Bronchial epithelial cell (primary cell): ENCODE results near the gene MEI1. TPM values are rescaled to one million over a fixed set of nuclear protein-coding genes. Genes with fewer than 3 reads are reported as not detected.

ENCODE experiments used
- DNase-seq: peaks from one replicate; pipeline ENCODE4 v3.0.0-alpha.2; 2010; ENCODE audit warnings: low read depth
- FAIRE-seq: peaks from 2 replicates; lab custom pipeline; 2011; peaks lifted over from hg19 to GRCh38; lab: Jason Lieb, UNC
- H3K27me3 ChIP-seq: 2 replicates; pipeline ENCODE4 v1.5.1; 2011; ENCODE audit warnings: low read length; ENCODE audit not compliant: control insufficient read depth, insufficient read depth
- H3K36me3 ChIP-seq: 2 replicates; pipeline ENCODE4 v1.5.1; 2011; ENCODE audit warnings: low read length; ENCODE audit not compliant: control insufficient read depth, insufficient read depth
- H3K4me3 ChIP-seq: 2 replicates; pipeline ENCODE4 v1.5.1; 2011; ENCODE audit warnings: mild to moderate bottlenecking, low read depth, low read length, control low read depth
- total RNA-seq: library from RNA; depleted of rRNA; stranded (reverse); fragments of >200 nt; gene quantifications from 2 replicates; pipeline ENCODE4 v1.2.1, GENCODE V29; 2014
- TF ChIP-seq, protein P1 (sequence below): IDR thresholded peaks from 2 replicates; pipeline ENCODE4 v1.5.1; 2011; ENCODE audit warnings: mild to moderate bottlenecking, moderate library complexity, low read length, control low read depth, inconsistent platforms; ENCODE audit not compliant: insufficient read depth, severe bottlenecking

MEI1 gene
- total RNA-seq, 1 donor from 2014 or later = not detected

DNA sequence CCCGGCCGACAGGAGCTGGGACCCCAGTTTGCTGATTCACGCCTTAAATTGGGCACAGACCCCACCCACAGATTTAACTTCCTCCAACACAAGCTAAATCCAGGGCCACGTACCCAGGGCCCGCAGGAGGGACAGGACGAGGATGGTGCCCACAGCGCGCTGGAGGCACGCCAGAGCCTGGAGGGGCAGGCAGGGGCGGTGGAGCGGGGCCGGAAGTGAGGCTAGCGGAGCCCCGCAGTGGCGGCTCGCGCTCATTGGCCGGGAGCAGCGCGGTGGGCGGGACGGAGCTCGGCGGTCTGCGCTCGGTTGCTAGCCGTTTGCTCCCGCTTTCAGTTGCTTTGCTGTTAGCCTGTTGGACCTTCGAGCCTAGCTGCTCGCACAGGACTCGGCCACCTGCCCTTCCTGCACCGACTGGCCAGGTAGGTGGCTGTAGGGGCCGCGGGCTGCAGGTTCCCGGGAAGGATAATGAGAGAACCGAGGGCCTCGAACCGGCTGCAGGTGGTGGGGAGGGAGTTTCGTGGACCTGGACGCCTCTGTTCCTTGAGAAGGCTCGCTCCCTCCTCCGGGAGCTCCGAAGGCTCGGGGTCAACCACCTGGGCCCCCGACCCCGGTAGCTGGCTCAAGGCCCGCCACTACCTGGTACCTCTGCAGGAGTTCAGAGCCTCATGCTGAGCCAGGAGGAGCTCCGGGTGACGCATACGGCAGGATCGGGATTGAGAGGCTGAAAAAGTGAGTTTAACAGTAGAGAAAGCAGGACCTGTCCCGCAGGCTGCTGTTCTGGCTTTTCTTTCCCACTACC, 101.2 kb downstream of the MEI1 start, which contains the start of gene CCDC134:
Gene CCDC134 (plus strand): TSS at position 332 of the 799 bp plus-strand sequence. CDS start 8,212 bp downstream, outside the sequence.
- TF ChIP-seq, protein P1, sequence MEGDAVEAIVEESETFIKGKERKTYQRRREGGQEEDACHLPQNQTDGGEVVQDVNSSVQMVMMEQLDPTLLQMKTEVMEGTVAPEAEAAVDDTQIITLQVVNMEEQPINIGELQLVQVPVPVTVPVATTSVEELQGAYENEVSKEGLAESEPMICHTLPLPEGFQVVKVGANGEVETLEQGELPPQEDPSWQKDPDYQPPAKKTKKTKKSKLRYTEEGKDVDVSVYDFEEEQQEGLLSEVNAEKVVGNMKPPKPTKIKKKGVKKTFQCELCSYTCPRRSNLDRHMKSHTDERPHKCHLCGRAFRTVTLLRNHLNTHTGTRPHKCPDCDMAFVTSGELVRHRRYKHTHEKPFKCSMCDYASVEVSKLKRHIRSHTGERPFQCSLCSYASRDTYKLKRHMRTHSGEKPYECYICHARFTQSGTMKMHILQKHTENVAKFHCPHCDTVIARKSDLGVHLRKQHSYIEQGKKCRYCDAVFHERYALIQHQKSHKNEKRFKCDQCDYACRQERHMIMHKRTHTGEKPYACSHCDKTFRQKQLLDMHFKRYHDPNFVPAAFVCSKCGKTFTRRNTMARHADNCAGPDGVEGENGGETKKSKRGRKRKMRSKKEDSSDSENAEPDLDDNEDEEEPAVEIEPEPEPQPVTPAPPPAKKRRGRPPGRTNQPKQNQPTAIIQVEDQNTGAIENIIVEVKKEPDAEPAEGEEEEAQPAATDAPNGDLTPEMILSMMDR = no peak
- H3K4me3 ChIP-seq = peak within 1 kb of the TSS; percentile 67
- DNase-seq (peak; percentile 62), FAIRE-seq (no peak)
- H3K27me3 ChIP-seq = no peaks in the 10 kb centered on the region
- no peaks in the 10 kb centered on the region for H3K36me3 ChIP-seq

DNA sequence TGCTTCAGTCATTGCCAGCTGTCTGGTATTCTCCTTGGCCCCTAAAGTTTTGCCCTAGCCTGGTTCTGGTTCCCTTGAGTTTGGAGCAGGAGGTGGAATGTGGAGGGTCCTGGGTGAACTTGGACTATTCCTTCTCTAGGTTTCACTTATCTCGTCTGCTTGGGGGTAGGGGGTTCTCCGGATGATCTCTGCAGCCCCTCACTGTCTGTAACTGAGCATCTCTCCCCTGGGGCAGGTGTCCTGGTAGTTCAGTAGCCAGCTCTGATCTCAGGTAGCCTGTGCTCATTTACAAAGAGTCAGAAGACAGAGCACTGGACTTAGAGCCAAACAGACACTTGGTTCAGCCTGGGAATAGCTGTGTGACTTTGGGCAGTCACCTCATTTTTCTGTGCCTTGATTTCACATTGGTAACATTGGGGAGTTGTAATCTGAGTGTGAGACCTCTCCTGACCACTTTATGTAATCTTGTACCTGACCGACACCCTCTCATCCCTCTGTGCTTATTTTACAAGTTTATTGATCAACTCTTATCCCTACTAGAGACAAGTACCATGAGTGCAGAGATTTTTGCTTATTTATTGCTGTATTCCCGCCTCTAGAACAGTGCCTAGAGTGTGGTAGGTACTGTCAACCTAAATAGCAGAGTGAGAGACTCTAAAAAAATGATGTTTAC, 102.0 kb downstream of the MEI1 start:
- peak overlapping the region; percentile 67 for H3K4me3 ChIP-seq
- TF ChIP-seq, protein P1 = no peak
- no peak for FAIRE-seq
- H3K27me3 ChIP-seq = no peaks in the 10 kb centered on the region
- DNase-seq = no peak
- no peaks in the 10 kb centered on the region for H3K36me3 ChIP-seq

DNA sequence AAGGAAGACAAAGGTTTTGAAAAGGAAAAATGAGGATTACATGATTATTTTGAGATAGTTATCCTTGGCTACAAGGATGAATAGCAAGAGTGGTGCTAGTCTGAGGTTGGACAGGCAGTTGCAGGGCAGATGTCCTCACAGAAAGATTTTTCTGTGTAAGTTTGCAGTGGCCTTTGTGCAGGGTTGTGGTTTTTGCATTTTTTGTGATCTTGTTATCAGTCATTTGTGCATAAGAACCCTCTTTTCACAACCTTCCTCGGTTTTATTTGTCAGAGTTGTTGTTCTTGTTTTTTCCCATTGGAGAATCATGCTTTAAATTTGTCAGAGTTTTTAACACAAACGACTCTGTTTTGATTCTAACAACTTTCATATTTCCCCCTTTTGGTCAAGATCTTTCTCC, 102.6 kb downstream of the MEI1 start:
- Histone ChIP-seq H3K36me3 (no peaks in the 10 kb centered on the region), H3K27me3 (no peaks in the 10 kb centered on the region), H3K4me3 (no peak overlapping the region)
- DNase-seq = no peak
- FAIRE-seq = no peak
- TF ChIP-seq, protein P1 = no peak

DNA sequence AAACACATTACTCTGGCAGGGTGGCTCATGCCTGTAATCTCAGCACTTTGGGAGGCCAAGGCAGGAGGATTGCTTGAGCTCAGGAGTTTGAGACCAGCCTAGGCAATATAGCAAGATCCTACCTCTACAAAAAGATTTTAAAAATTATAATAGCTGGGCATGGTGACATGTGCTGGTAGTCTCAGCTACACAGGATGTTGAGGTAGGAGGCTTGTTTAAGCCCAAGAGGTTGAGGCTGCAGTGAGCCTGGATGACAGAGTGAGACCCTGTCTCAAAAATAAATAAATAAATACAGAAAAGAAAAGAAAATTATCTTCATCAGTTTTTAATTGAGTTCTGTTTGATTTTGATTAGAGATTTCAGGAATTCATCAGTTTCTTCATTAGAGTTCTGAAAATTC, 106.3 kb downstream of the MEI1 start:
- TF ChIP-seq, protein P1 = no peak
- DNase-seq (no peak), FAIRE-seq (no peak)
- Histone ChIP-seq H3K27me3 (no peaks in the 10 kb centered on the region), H3K36me3 (no peaks in the 10 kb centered on the region), H3K4me3 (no peak overlapping the region)

DNA sequence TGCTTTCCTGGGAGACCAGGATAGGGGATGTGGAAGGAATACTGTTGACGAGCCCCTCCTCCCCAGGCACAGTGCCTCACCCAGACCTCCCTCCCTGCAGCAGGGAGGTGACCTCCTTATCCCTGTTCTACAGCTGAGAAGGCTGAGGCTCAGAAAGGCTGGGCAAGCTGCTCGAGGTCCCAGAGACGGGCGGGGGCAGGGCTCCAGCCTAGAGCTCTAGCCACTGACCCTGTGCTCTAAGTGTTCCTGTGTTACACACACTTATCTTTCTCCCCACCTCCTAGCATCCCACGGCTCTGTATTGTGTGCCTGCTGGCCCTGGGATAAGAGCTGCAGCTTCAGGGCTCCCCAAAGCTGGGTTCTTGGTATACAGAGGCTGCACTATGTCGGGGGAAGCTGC, 109.1 kb downstream of the MEI1 start:
- no peaks in the 10 kb centered on the region for H3K27me3 ChIP-seq
- peaks cover 1% of the 10 kb centered on the region for H3K36me3 ChIP-seq
- FAIRE-seq (no peak), DNase-seq (no peak)
- H3K4me3 ChIP-seq = no peak overlapping the region
- TF ChIP-seq, protein P1 = no peak
